ENCODE results near the gene HS2ST1.

DNA sequence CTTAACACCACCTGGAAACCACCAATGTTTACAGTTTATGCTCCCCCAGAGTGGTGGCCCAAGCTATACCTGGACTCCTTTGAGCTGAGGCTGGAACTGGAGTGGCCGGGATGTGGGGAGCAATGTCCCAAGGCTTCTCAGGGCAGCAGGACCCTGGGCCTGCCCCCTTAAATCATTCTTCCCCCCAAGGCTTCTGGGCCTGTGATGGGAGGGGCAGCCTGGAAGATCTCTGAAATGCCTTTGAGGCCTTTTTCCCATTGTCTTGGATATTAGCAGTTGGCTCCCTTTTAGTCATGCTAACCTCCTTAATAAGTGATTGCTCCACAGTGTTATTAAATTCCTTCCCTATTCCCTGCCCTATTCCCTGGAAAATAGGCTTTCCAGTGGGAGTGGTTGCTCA is 185.8 kb downstream of the HS2ST1 start:
- TF ChIP-seq, protein P1, sequence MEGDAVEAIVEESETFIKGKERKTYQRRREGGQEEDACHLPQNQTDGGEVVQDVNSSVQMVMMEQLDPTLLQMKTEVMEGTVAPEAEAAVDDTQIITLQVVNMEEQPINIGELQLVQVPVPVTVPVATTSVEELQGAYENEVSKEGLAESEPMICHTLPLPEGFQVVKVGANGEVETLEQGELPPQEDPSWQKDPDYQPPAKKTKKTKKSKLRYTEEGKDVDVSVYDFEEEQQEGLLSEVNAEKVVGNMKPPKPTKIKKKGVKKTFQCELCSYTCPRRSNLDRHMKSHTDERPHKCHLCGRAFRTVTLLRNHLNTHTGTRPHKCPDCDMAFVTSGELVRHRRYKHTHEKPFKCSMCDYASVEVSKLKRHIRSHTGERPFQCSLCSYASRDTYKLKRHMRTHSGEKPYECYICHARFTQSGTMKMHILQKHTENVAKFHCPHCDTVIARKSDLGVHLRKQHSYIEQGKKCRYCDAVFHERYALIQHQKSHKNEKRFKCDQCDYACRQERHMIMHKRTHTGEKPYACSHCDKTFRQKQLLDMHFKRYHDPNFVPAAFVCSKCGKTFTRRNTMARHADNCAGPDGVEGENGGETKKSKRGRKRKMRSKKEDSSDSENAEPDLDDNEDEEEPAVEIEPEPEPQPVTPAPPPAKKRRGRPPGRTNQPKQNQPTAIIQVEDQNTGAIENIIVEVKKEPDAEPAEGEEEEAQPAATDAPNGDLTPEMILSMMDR (IDR thresholded peaks at IDR 0.05), result no peak
- no peak for TF ChIP-seq POLR2A (IDR thresholded peaks at IDR 0.05)

Measured in thyroid gland (tissue), 4 donors.